NCI-H446 (cell line): ENCODE measurements around the gene RICTOR.

Source experiments
- DNase-seq, 2 experiments: peaks; one replicate each; lab custom pipeline; 2025; lab: John Stamatoyannopoulos, UW

RICTOR gene

GRCh38 chr5:38888041-38888440 lies 186.2 kb downstream of the RICTOR start:
- DNase-seq: peak in 1 of 2 experiments; percentile 24
